Esophagus squamous epithelium (tissue), 4 donors: Measurements from ENCODE around the gene KLK12.

ENCODE experiments used
- POLR2A ChIP-seq, 4 donors: fragments of 450-650 bp; IDR thresholded peaks; one replicate each; pipeline ENCODE4 v1.6.1; 2017; ENCODE audit warnings: antibody characterized with exemption in 4 of 4, mild to moderate bottlenecking in 4 of 4, moderate library complexity in 3 of 4
- TF ChIP-seq, protein P1 (sequence below), 6 experiments: fragments of 450-650 bp in 4 of 6; fragments of 200-600 bp in 2 of 6; sonication (generic) in 2 of 6; IDR thresholded peaks; one replicate each; pipeline ENCODE4 v1.5.1; 2016 to 2019; ENCODE audit warnings: antibody characterized with exemption in 6 of 6, mild to moderate bottlenecking in 4 of 6, moderate library complexity in 4 of 6

DNA sequence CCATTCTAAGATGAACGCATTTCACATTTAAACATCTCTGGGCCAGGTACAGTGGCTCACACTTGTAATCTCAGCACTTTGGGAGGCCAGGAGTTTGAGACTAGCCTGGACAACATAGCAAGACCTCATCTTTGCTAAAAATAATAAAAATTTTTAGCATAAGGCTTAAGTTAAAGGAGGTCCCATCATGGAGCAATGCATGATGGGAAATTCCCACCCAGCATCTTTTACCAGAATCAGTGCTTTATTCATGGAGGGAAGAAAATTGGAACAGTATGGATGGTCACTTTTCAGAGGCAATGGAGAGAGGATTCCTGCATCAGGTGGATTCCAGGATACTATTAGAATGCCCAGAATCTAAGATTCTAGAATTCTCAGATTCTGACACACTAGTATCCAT lies 29.6 kb downstream of the KLK12 start:
- TF ChIP-seq, protein P1, sequence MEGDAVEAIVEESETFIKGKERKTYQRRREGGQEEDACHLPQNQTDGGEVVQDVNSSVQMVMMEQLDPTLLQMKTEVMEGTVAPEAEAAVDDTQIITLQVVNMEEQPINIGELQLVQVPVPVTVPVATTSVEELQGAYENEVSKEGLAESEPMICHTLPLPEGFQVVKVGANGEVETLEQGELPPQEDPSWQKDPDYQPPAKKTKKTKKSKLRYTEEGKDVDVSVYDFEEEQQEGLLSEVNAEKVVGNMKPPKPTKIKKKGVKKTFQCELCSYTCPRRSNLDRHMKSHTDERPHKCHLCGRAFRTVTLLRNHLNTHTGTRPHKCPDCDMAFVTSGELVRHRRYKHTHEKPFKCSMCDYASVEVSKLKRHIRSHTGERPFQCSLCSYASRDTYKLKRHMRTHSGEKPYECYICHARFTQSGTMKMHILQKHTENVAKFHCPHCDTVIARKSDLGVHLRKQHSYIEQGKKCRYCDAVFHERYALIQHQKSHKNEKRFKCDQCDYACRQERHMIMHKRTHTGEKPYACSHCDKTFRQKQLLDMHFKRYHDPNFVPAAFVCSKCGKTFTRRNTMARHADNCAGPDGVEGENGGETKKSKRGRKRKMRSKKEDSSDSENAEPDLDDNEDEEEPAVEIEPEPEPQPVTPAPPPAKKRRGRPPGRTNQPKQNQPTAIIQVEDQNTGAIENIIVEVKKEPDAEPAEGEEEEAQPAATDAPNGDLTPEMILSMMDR (IDR thresholded peaks at IDR 0.05) = no peak
- no peak for TF ChIP-seq POLR2A (IDR thresholded peaks at IDR 0.05)
